ENCODE measurements around the gene CC2D1B.

The CC2D1B gene

DNA sequence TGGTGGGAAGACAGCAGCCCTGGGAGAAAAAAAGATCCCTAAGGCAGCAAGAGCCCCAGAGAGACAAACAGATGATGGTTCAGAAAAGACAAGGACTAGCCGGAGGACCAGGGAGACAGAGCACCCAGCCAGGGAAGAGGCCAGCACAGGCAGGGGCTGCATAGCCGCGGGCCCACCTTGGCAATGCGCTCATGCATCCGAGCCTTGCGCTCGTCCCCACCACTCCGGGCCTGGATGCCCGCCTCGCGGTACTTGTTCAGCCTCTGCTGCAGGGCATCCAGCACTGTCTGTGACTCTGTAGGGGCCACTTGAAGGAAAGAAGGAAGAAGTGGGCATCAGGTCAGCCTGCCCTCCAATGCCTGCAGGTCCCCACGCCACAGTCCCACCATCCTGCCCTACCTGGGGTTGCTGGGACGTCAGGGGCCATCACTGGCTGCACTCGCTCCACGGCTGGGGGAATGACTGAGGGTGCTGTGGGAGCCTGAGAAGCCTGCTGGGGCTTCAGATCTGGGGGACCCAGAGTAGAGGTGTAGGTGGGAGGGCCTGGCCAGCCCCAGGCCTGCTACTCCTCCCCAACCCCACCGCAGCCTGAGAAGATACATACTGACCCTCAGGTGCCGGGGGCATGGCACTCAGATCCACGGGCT, 7.0 kb downstream of the CC2D1B start:
- DNase-seq = no peak

DNA sequence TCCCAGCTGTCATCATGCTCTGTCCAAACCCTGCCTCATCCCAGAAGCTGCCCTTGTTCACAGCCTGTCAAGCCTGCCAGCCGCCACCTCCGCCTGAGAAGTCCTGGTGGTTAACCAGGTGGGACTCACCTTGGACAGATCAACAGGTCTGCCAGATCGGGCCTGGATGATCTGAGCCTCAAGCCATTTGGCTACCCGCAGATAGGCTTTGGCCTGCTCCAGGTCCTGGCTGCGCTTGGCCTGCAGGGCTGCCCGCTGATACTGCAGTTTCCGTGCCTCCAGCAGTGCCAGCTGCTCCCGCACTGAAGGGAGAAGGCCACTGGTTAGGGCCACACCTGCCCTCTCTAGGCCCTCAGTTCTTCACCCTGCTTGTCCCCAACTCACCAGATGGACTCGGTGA, 8.6 kb downstream of the CC2D1B start:
- DNase-seq = no peak

DNA sequence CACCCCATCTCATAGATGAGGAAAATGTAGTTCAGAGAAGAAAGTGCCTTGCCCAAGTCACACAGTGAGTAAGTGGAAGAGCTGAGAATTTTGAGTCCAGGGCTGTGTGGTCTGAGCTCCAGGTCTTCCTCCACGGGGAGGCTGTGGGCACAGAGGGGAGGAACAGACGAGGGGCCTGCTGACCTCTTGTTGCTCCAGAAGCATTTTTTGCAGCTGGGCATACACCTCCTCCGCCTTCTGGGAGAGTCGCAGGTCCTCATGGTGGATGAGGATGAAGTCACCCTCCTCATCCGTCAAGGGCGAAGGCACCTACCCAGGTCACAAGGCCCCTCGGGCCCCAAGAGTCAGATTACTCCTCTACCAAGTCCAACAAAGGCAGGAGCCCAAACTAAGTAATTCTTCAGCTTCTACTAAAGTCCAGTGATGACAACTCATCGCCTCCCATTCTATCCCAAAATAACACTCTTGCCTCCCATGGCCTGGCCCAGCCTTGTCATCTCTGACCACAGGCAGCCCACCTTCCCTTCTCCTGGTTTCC, 9.1 kb downstream of the CC2D1B start:
- DNase-seq = no peak

DNA sequence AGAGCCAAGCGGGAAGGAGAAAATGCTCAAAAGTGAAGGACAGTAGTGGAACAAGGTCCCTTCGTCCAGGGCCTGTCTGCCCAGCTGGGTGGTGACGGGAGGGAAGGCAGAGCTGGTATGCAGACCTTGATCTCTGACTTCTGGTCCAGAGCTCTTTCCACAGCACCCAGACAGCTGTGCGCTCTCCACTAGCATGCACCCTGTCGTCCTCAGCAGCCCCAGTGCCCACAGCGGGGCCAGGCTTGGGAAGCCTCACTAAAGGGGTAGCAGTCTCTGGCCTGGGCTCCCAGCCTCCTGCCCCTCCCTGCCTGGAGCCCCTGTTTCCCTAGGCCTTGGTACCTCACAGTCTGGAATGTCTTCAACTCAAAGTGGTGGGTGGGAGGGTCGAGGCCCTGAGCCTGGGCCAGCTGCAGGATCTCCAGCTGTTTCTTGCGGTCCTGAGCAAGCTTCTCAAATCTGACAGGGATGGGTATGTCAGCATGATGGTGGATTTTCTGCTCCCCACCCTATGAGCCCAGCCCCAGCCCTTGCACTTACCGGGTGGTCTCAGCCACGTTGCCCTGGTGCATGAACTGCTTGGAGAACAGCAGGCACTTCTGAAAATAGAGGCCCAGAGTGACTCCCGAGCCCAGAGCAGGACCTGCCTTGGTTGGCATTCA, 10.0 kb downstream of the CC2D1B start:
- DNase-seq = no peak

DNA sequence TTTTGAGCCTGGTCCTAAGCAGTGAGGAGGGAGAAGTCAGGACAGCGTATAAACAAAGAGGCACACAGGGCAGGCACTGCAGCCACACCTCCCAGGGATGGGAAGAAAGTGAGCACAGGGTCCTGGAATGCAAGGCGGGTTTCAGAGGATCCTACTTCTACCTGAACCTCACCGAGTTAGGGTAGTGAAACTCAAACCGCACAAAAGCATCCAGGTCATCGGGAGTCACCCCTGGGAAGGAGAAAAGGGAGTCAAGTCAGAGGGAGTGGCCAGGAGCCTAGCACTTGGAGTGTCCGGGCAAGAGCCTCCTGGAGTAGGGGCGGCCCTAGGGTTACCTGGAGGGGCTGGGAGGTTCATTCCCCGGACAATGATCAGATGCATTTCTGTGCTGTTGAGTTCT, 10.6 kb downstream of the CC2D1B start:
- no peak for DNase-seq

DNA sequence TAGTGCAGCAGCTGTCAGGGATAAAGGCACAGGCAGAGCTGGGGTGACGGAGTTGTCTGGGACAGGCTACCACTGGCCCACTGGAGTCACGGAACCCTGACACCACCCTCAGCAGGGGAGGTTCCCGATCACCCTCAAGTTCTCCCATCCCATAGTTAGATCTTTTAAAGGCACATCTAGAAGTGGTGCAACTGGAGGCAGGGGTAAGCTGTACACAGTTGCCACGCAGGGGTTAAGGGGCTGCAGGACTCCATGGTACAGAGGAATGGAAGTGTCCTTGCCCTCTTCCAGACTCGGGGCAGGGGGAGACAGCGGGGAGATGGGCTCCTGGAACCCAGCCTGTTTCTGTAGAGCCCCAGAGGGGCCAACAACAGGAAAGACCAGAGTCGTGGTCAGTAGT, 13.3 kb downstream of the CC2D1B start:
- DNase-seq = no peak

DNA sequence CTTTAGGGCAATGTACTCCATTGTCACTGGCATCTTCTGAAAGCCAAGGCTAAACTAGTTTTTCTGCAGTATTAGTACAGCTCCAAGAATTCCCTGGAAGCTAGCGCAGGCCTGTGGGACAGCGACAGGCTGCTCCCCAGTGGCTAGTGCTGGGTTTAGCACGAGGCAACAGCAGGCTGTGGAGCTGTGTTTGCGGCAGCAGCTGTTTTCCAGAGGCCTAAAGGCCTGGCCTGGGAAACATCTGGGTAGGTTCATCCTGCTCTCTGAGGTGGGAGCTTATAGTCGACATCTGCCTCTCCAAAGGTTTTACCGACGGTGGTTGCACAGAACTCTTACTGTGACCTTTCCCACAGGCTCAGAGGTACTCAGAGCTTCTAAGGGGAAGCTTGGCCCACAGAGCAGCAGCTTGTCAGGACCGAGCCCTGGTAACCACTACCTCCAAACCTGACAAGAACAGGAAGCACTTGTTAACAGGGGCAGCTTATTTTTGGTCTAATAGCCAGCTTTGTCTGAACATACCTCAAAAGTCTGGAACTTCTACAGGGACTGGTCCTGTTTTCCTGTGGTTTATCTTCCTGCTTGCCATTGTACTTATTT, 17.2 kb downstream of the CC2D1B start:
- no peak for DNase-seq

DNA sequence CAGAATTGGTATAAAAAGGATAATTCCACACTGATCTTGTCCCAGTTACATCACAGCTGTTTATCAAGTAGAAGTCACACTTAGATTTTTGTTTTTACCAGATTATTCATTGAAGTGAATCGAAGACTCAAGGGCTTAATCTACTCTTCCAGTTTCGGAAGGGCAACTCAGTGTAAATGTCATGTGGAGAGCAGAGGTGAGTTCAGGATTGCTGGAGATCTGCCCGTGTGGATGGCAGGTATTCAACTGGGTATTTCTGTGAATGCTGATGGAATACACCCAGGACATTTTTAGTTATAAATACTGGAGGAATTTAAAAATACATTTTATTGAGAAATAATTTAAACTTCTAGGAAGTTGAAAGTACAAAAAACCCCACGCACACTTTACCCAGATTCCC, 19.4 kb downstream of the CC2D1B start:
- no peak for DNase-seq

DNA sequence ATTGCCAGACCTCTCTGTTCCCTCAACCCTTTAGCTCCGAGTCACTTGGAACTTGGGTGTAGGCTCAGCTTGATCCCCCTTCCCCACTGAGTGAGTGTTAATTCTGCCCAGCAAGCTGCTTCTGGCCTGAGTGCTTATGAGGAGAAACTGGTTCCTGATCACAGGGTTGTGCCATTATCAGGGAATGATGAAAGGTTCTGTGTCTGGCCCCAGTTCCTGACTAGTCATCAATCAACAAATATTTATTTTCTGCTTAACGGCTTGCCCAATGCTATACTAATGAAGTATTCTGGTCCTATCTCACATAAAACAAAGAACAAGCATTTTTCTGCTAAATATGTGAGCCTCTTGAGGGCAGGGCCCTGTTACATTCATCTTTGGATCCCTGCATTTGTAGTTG, 20.8 kb downstream of the CC2D1B start:
- no peak for DNase-seq

DNA sequence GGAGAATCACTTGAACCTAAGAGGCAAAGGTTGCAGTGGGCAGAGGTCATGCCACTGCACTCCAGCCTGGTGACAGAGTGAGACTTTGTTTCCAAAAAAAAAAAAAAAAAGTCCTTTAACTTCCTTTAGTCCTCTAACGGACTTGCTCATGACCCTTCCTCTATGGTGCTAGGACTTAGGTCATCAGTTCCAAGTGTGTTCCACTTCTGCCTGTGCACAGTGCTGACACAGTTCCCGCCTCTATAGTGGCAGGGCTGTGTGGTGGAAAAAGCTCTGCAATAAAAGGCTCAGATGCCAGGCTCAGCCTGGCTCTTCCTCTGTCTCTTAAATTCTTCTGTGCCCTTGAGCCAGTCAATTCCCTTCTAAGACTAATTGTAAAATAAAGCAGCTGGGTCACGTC, 22.0 kb downstream of the CC2D1B start:
- peak; percentile 12 for DNase-seq

DNA sequence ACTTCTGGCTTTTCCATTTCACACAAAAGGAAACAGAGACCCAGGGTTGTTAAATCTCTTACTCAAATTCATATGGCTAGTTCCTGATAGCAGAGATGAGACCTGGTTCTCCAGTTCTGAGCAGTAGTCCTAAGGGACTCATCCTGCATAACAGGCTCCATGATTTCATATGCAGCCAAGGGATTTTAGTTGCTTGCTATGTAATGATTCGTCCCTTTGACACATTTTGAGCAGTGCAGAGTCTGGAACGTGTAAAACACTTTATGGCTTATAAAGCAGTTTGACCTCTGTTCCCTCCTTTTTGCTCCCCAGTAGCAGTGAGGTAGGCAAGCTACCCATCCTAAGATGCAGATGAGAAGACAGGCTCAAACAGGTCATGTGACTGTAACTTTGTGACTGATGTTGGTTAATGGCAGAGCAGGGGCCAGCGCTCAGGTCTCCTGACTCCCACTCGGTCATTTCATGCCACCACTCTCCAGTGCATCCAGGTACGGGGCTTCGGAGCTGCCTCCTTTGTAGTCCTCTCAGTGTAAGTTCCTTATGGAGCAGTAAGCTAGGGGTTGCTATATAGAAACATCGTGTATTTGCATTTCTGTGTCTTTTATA, 24.2 kb downstream of the CC2D1B start:
- no peak for DNase-seq

DNA sequence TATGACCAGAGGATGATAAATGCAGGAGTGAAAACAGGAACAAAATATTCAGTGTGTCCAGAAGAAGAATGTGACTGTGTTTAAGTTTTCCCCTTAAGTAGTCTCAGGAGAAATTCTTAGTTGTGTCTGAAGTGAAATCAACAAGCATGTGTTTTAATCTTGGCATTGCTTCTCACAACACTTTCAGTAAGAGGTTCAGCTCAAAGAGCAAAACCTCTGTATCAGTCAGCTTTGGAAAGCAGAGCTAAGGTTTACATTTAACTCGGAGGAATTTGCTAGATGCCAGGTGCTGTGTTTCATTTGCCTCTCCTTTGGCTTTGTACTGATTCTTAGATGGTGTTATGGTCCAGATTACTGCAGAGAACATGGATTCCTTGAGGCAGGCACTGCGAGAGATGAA, 28.6 kb downstream of the CC2D1B start:
- no peak for DNase-seq

DNA sequence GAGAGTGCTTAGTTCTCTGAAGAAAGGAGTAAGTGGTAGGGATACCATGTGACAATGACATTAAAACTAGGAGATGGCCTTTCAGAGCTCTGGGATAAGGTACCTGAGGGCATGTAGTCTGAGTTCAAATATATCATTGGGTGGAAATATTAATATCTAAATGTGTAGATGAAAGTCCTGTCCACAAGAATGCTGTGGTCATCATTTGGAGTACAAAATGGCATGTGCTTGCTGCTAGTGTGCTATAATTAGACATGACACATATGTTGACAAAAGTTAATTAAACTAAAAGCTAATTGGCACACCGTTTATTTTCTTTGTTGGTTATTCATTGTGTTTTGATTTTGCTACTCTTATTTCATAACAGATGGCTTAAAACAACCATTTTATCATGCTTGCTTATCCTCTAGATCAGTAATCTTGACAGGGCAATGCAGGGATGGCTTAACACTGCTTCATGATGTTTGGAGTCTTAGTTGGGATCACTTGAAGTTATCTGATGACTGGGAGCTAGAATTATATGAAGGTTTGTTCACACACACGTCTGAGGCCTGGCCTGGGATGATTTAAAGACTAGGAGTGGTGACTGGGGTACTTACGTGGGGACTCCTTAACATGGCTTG, 31.0 kb downstream of the CC2D1B start:
- no peak for DNase-seq

DNA sequence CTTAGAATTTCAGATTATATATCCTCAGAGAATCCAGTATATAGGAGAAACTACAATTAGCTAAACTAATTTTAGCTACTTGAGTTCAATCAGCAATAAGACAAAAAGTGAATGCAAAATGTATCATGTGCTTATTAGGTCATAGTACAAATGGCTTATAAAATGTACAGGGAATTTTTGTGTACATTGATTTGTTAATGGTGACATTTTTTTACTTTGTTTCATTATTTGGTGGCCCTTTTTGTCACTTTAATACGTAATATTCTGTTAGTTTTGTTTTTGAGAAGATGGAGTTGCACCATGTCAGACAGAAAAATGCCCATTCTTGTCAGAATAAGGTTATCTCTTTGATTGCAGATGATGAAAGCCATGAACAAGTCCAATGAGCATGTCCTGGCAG, 33.6 kb downstream of the CC2D1B start:
- DNase-seq = peak; percentile 23

DNA sequence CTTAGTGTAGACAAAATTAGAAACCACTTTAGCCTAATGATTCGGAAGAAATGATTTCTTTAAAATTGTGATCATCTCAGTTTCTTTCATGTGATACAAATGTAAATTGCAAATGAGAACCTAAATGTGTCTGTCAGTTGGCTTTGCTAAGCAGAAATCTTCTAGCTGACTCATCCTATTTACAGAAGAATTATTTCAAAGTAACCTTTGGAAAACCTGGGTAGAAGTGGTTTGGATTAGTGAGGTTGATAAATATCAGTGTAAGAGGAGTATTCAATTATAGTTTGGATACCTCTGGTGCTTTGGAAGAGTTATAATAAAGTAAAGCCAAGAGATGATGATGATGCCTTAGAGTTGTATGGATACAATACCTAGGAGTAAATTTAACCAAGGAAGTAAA, 37.4 kb downstream of the CC2D1B start:
- DNase-seq = no peak

DNA sequence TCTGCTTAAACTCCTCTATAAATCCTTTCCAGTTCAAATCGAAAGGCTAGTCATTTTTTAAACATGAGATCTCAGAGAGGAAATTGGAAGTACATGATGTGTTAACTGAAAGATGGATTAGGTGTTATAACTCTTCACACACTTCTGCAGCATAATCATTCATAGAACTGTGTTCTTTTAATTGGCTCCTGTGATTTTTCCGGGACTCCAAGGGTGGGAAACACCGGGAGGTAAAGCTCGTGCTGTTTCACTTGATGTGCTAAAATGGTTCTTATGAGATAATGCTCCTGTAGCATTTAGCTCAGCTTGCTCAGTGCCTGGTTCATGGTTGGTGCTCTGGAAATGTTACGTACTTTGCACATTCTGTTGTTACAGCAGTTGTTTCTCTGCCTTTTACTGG, 40.2 kb downstream of the CC2D1B start:
- DNase-seq = no peak

DNA sequence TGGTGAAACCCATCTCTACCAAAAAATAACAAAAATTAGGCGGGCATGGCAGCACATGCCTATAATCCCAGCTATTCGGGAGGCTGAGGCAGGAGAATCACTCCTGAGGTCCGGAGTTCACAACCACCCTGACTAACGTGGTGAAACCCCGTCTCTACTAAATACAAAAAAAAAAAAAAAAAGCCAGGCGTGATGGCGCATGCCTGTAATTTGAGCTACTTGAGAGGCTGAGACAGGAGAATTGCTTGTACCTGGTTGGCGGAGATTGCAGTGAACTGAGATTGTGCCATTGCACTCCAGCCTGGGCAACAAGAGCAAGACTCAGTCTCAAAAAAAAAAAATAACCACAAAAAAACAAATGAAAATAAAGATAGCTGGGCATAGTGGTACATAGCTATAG, 42.3 kb downstream of the CC2D1B start:
- no peak for DNase-seq

DNA sequence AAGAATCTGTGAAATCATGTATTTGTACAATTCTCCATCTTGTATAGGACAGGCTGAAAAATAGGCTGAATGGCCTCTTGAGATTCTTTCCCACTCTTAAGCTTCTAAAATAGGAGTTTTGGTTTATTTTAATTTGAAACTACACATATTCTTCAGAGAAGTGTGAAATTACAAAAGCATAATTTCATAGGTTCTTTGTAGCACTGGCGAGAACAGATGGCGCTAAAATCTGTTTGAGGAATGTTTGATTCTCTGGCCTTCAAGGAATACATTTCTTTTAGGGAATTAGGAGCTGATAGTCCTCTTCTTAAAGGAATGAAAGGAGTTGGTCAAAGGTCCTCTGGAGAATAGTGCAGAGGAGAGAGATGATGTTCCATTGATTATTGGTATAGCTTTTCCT, 44.9 kb downstream of the CC2D1B start:
- DNase-seq = no peak

DNA sequence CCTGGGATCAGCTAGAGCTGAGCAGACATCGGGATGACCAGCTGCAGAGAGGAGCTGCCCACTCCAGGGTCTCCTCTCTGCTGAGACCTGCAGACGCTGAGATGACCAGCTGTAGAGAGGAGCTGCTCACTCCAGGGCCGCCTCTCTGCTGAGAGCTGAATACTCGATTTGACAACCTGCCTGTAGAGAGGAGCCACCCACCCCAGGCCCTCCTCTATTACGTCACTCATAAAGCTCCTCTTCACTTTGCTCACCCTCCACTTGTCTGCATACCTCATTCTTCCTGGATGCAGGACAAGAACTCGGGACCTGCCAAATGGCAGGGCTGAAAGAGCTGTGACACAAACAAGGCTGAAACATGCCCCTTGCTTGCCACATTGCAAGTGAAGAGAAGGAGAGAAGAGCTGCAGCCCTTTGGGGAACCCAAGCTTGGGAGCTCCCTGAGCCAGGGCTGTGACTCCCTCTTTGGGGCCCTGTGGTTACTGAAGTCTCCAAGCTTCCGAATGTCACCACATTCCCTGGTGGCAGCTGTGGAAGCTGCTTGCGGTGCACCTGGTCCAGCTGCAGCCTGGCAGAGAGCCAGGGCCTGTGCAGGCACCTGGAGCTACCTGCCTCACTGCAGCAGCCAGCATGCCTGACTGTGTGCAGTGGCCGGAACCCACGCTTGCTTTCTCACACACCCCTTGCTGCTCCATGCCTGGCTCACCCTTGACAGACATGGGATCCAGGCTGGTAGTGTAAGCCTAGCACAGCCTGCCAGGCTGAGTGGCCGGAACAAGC, 59.6 kb downstream of the CC2D1B start:
- DNase-seq = no peak

DNA sequence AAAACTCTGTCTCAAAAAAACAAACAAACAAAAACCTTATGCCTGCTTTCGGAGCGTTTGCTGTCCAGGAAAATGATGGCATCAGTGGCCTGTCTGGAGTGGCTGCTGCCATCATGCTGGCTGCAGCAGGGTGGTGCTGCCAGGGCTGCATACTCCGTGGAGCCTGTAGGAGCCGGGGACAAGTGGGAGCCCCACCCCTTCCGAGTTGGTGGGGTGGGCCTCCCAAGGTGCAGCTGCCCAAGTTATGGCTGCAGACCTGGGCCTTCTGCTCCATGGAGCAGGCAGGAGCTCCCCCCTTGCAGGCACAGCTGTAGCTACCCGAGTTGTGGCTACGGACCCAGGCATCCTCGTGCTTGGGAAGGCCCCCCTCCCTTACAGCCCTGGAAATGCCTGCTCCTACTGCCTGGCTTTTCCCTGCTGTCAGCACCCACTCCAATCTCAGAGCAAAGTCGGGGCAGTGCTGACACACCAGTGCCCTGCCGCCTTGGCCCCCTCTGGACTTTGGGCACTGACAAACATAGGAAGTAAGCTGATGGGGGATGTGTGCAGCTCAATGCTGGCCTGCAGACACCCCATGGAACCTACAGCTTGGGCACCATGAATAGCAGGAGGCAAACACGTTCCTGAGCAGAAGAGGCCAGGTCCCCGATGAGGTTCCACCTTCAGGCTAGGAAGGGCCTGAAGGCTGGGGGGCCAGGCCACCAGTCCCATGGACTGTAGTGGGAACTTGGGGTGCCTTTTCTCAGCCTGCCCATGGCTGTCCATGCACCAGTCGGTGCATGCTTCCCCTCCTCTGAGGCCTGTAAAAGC, 60.4 kb downstream of the CC2D1B start:
- no peak for DNase-seq
